Ascending aorta (tissue), 2 donors: Measurements from ENCODE around the gene ANXA6. TPM values are rescaled to one million over a fixed set of nuclear protein-coding genes. Genes with fewer than 3 reads are reported as not detected.
A peak's percentile ranks its signal among the peaks of the same experiment; 100 is the strongest.

Experiments used
- DNase-seq, 2 donors: peaks; one replicate each; pipeline ENCODE4 v3.0.0-alpha.2; 2019; ENCODE audit warnings: low spot score in 2 of 2
- H3K27ac ChIP-seq, 2 donors: fragments of 200-600 bp; sonication (generic); one replicate each; pipeline ENCODE4 v1.5.1; 2016 to 2017; ENCODE audit warnings: mild to moderate bottlenecking in 1 of 2
- H3K27me3 ChIP-seq: fragments of 200-600 bp; sonication (generic); one replicate; pipeline ENCODE4 v1.5.1; 2017
- H3K36me3 ChIP-seq, 2 donors: fragments of 200-600 bp; sonication (generic); one replicate each; pipeline ENCODE4 v1.5.1; 2016
- H3K4me1 ChIP-seq, 2 donors: fragments of 200-600 bp; sonication (generic); one replicate each; pipeline ENCODE4 v1.5.1; 2016 to 2017; ENCODE audit warnings: mild to moderate bottlenecking in 1 of 2
- H3K4me3 ChIP-seq, 2 donors: fragments of 200-600 bp; sonication (generic); one replicate each; pipeline ENCODE4 v1.5.1; 2016 to 2017; ENCODE audit warnings: mild to moderate bottlenecking in 1 of 2
- H3K9me3 ChIP-seq, 2 donors: fragments of 200-600 bp; sonication (generic); one replicate each; pipeline ENCODE4 v1.5.1; 2016
- CTCF ChIP-seq, 3 experiments: fragments of 200-600 bp in 2 of 3; fragments of 450-650 bp in 1 of 3; sonication (generic) in 2 of 3; IDR thresholded peaks; one replicate each; pipeline ENCODE4 v1.5.1; 2016 to 2019; ENCODE audit warnings: antibody characterized with exemption in 3 of 3, mild to moderate bottlenecking in 1 of 3, moderate library complexity in 1 of 3
- intact Hi-C: fragments of 100-400 bp; cut with DNase I; formaldehyde crosslinking; loops from one replicate; pipeline ENCODE4 v1.15.1; 2023
- total RNA-seq: library from RNA; depleted of rRNA; stranded (reverse); fragments of >200 nt; gene quantifications from one replicate; pipeline ENCODE4 v1.1.0, GENCODE V29; 2016

The ANXA6 gene
- total RNA-seq, 1 donor from 2014 or later: 334 TPM

GRCh38 chr5:151098768-151099121, 58.8 kb downstream of the ANXA6 start:
- no peak overlapping the region for H3K27ac ChIP-seq
- H3K27me3 ChIP-seq: no peaks in the 10 kb centered on the region
- TF ChIP-seq CTCF (IDR thresholded peaks at IDR 0.05): no peak
- H3K9me3 ChIP-seq: no peaks in the 10 kb centered on the region
- no peak overlapping the region for H3K4me3 ChIP-seq
- peaks cover 25 to 33% of the 10 kb centered on the region in 2 donors for H3K36me3 ChIP-seq
- DNase-seq: no peak
- peaks cover 21 to 30% of the 10 kb centered on the region in 2 donors for H3K4me1 ChIP-seq
- intact Hi-C loops: no loop called here

GRCh38 chr5:151097820-151098767, 59.5 kb downstream of the ANXA6 start:
- no peak for TF ChIP-seq CTCF (IDR thresholded peaks at IDR 0.05)
- H3K27ac ChIP-seq: no peak overlapping the region
- intact Hi-C loops: no loop called here
- H3K4me1 ChIP-seq: peaks cover 22 to 33% of the 10 kb centered on the region in 2 donors
- no peaks in the 10 kb centered on the region for H3K9me3 ChIP-seq
- H3K36me3 ChIP-seq: peaks cover 23 to 27% of the 10 kb centered on the region in 2 donors
- DNase-seq: no peak
- H3K4me3 ChIP-seq: no peak overlapping the region
- no peaks in the 10 kb centered on the region for H3K27me3 ChIP-seq

- H3K27ac ChIP-seq: no peak overlapping the region
- H3K9me3 ChIP-seq: no peaks in the 10 kb centered on the region
- no peak for DNase-seq
- no peak for TF ChIP-seq CTCF (IDR thresholded peaks at IDR 0.05)
- intact Hi-C loops: no loop called here
- H3K4me3 ChIP-seq: no peak overlapping the region
- peaks cover 22 to 37% of the 10 kb centered on the region in 2 donors for H3K4me1 ChIP-seq
- peaks cover 15 to 17% of the 10 kb centered on the region in 2 donors for H3K36me3 ChIP-seq
- no peaks in the 10 kb centered on the region for H3K27me3 ChIP-seq
Observed at GRCh38 chr5:151097061-151097460, 60.5 kb downstream of the ANXA6 start.

GRCh38 chr5:151096001-151096373, 61.6 kb downstream of the ANXA6 start:
- peaks cover 6% of the 10 kb centered on the region in 2 donors for H3K36me3 ChIP-seq
- intact Hi-C loops: no loop called here
- H3K9me3 ChIP-seq: no peaks in the 10 kb centered on the region
- no peak for TF ChIP-seq CTCF (IDR thresholded peaks at IDR 0.05)
- no peaks in the 10 kb centered on the region for H3K27me3 ChIP-seq
- H3K27ac ChIP-seq: peak overlapping the region; percentile 5 to 77
- DNase-seq: no peak
- H3K4me3 ChIP-seq: no peak overlapping the region
- peaks cover 19 to 31% of the 10 kb centered on the region in 2 donors for H3K4me1 ChIP-seq

- DNase-seq: no peak
- no peaks in the 10 kb centered on the region for H3K27me3 ChIP-seq
- no peak overlapping the region for H3K4me3 ChIP-seq
- H3K36me3 ChIP-seq: peaks cover under 1% of the 10 kb centered on the region in 2 donors
- peaks cover 19 to 31% of the 10 kb centered on the region in 2 donors for H3K4me1 ChIP-seq
- no peak for TF ChIP-seq CTCF (IDR thresholded peaks at IDR 0.05)
- intact Hi-C loops: no loop called here
- no peaks in the 10 kb centered on the region for H3K9me3 ChIP-seq
- H3K27ac ChIP-seq: peak overlapping the region; percentile 14 to 77
Observed at GRCh38 chr5:151095341-151096000, 62.1 kb downstream of the ANXA6 start.
